ENCODE results near the gene TARS3.

TARS3 gene

GRCh38 chr15:101732772-101733171 is 8.5 kb upstream of the TARS3 start:
- no peak overlapping the region for H3K4me2 ChIP-seq (ENCODE audit: low read length)
- TF ChIP-seq EZH2phosphoT487 (IDR thresholded peaks at IDR 0.05; ENCODE audit: low read depth): no peak
- TF ChIP-seq, protein P1, sequence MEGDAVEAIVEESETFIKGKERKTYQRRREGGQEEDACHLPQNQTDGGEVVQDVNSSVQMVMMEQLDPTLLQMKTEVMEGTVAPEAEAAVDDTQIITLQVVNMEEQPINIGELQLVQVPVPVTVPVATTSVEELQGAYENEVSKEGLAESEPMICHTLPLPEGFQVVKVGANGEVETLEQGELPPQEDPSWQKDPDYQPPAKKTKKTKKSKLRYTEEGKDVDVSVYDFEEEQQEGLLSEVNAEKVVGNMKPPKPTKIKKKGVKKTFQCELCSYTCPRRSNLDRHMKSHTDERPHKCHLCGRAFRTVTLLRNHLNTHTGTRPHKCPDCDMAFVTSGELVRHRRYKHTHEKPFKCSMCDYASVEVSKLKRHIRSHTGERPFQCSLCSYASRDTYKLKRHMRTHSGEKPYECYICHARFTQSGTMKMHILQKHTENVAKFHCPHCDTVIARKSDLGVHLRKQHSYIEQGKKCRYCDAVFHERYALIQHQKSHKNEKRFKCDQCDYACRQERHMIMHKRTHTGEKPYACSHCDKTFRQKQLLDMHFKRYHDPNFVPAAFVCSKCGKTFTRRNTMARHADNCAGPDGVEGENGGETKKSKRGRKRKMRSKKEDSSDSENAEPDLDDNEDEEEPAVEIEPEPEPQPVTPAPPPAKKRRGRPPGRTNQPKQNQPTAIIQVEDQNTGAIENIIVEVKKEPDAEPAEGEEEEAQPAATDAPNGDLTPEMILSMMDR (IDR thresholded peaks at IDR 0.05; ENCODE audit: low read depth, low read length): no peak
- no peak overlapping the region for H2AFZ ChIP-seq (ENCODE audit: low read depth, low read length)
- H3K27ac ChIP-seq (ENCODE audit: low read length): no peak overlapping the region
- peaks cover 4% of the 10 kb centered on the region; the same call in 1 of the 2 replicates for H3K27me3 ChIP-seq (ENCODE audit: low read depth, low read length)
- no peak overlapping the region for H3K9ac ChIP-seq (ENCODE audit: low read length)
- no peaks in the 10 kb centered on the region for H4K20me1 ChIP-seq (ENCODE audit: insufficient read depth, low read length)
- H3K4me3 ChIP-seq (ENCODE audit: low read length): no peak overlapping the region
- no peaks in the 10 kb centered on the region for H3K79me2 ChIP-seq (ENCODE audit: low read length)
- H3K9me3 ChIP-seq (ENCODE audit: insufficient read depth, low read length): no peaks in the 10 kb centered on the region
- H3K4me1 ChIP-seq (ENCODE audit: low read length): 0 out of 2 replicates have a peak, but pooled peaks cover 3% of the 10 kb centered on the region
- no peaks in the 10 kb centered on the region for H3K36me3 ChIP-seq (replicated peaks; ENCODE audit: low read depth, low read length)

DNA sequence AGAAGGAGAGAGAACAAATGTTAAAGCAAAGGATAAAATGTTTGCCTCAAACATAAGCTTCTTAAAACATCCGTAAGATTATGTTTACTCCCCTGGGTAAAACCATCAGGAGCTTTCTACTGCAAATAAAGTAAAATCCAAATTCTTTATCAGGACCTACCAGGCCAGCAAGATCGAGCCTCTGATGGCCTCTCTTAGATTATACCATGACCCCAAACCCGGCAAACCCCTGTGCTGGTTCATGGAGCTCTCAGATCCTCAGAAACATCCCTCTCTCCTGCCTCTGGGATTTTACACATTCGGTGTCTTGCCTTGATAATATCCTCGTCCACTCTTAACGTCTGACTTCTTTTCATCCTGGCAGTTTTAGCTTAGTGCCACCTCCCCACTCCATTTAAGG is 7.5 kb upstream of the TARS3 start:
- no peaks in the 10 kb centered on the region for H4K20me1 ChIP-seq (ENCODE audit: insufficient read depth, low read length)
- H3K4me3 ChIP-seq (ENCODE audit: low read length): no peak overlapping the region
- H3K27me3 ChIP-seq (ENCODE audit: low read depth, low read length): peaks cover 4% of the 10 kb centered on the region; the same call in 1 of the 2 replicates
- TF ChIP-seq, protein P1 (IDR thresholded peaks at IDR 0.05; ENCODE audit: low read depth, low read length): no peak
- no peak for TF ChIP-seq EZH2phosphoT487 (IDR thresholded peaks at IDR 0.05; ENCODE audit: low read depth)
- no peaks in the 10 kb centered on the region for H3K79me2 ChIP-seq (ENCODE audit: low read length)
- 0 out of 2 replicates have a peak, but pooled peaks cover 3% of the 10 kb centered on the region for H3K4me1 ChIP-seq (ENCODE audit: low read length)
- no peak overlapping the region for H3K9ac ChIP-seq (ENCODE audit: low read length)
- no peaks in the 10 kb centered on the region for H3K9me3 ChIP-seq (ENCODE audit: insufficient read depth, low read length)
- H3K27ac ChIP-seq (ENCODE audit: low read length): no peak overlapping the region
- no peaks in the 10 kb centered on the region for H3K36me3 ChIP-seq (replicated peaks; ENCODE audit: low read depth, low read length)
- no peak overlapping the region for H3K4me2 ChIP-seq (ENCODE audit: low read length)
- no peak overlapping the region for H2AFZ ChIP-seq (ENCODE audit: low read depth, low read length)

DNA sequence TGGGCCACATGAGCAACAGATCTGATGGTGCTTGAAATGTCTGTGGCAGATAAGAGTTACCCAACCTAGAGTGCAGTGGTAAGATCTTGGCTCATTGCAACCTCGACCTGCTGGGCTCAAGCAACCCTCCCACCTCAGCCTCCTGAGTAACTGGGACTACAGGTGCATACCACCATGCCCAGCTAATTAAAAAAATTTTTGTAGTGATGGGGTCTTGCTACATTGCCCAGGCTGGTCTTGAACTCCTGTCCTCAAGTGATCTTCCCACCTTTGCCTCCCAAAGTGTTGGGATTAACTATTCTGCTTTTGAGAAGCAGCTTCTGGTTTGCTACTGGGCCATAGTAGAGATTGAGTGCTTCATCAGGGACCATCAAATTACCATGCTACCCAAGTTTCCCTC is 2.9 kb upstream of the TARS3 start:
- Histone ChIP-seq H3K9me3 (ENCODE audit: insufficient read depth, low read length) (no peaks in the 10 kb centered on the region), H3K27me3 (ENCODE audit: low read depth, low read length) (0 out of 2 replicates have a peak, but pooled peaks cover 7% of the 10 kb centered on the region), H3K4me2 (ENCODE audit: low read length) (no peak overlapping the region), H3K27ac (ENCODE audit: low read length) (no peak overlapping the region), H3K4me1 (ENCODE audit: low read length) (peaks cover 8% of the 10 kb centered on the region), H4K20me1 (ENCODE audit: insufficient read depth, low read length) (no peaks in the 10 kb centered on the region), H3K79me2 (ENCODE audit: low read length) (no peaks in the 10 kb centered on the region), H3K4me3 (ENCODE audit: low read length) (no peak overlapping the region), H2AFZ (ENCODE audit: low read depth, low read length) (no peak overlapping the region), H3K9ac (ENCODE audit: low read length) (no peak overlapping the region), H3K36me3 (replicated peaks; ENCODE audit: low read depth, low read length) (no peaks in the 10 kb centered on the region)
- TF ChIP-seq EZH2phosphoT487 (IDR thresholded peaks at IDR 0.05; ENCODE audit: low read depth): no peak
- TF ChIP-seq, protein P1 (IDR thresholded peaks at IDR 0.05; ENCODE audit: low read depth, low read length): no peak

- TF ChIP-seq EZH2phosphoT487 (IDR thresholded peaks at IDR 0.05; ENCODE audit: low read depth): no peak
- TF ChIP-seq, protein P1 (IDR thresholded peaks at IDR 0.05; ENCODE audit: low read depth, low read length): no peak
- no peak overlapping the region for H3K9ac ChIP-seq (ENCODE audit: low read length)
- H3K4me3 ChIP-seq (ENCODE audit: low read length): no peak overlapping the region
- H3K4me1 ChIP-seq (ENCODE audit: low read length): peaks cover 8% of the 10 kb centered on the region
- no peak overlapping the region for H3K27ac ChIP-seq (ENCODE audit: low read length)
- peaks cover 5% of the 10 kb centered on the region; the same call in 1 of the 2 replicates for H3K9me3 ChIP-seq (ENCODE audit: insufficient read depth, low read length)
- H3K27me3 ChIP-seq (ENCODE audit: low read depth, low read length): 0 out of 2 replicates have a peak, but pooled peaks cover 7% of the 10 kb centered on the region
- peaks cover 10% of the 10 kb centered on the region for H3K36me3 ChIP-seq (replicated peaks; ENCODE audit: low read depth, low read length)
- H2AFZ ChIP-seq (ENCODE audit: low read depth, low read length): peak overlapping the region; percentile 7; the same call in 1 of the 2 replicates
- H3K79me2 ChIP-seq (ENCODE audit: low read length): no peaks in the 10 kb centered on the region
- peak overlapping the region; percentile 61; the same call in 1 of the 2 replicates for H3K4me2 ChIP-seq (ENCODE audit: low read length)
- no peaks in the 10 kb centered on the region for H4K20me1 ChIP-seq (ENCODE audit: insufficient read depth, low read length)
Observed at GRCh38 chr15:101725073-101725472, 800 bp upstream of the TARS3 start.

All from OCI-LY3 (cell line).